SH-SY5Y (cell line): ENCODE data around the gene BCL6.

Source experiments
- GATA2 ChIP-seq: IDR thresholded peaks from 2 replicates; pipeline ENCODE4 v1.6.1; 2011; ENCODE audit warnings: mild to moderate bottlenecking, low read depth, low read length
- GATA3 ChIP-seq: IDR thresholded peaks from 2 replicates; pipeline ENCODE4 v1.6.1; 2011; ENCODE audit warnings: low read depth, mild to moderate bottlenecking, low read length, moderate library complexity

DNA sequence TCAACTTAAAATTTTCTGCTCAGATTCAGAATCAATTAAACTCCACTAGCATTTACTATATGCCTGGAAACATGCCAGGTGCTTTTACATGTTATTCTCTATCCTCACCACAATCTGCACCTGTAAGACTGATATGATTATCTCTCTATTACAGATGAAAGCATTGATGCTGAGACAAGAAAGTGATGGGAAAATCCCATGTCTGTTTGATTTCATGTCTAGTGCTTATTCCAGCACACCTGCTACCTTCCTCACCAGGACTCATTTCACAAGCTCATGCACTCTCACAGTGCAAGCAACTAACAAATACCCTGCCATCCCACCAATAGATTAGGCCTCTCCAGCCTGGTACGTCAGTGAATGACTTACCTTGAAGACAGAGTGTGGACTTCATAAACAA is 25.0 kb upstream of the BCL6 start:
- no peak for TF ChIP-seq GATA2
- no peak for TF ChIP-seq GATA3
